Keratinocyte (primary cell): ENCODE measurements around the gene TXLNB. TPM values are rescaled to one million over a fixed set of nuclear protein-coding genes. Genes with fewer than 3 reads are reported as not detected.

Source experiments
- DNase-seq: peaks from one replicate; pipeline ENCODE4 v3.0.0-alpha.2; 2011; ENCODE audit warnings: low read depth, missing footprints, low spot score
- FAIRE-seq: peaks from 2 replicates; lab custom pipeline; 2011; peaks lifted over from hg19 to GRCh38; lab: Jason Lieb, UNC
- H2AFZ ChIP-seq: 2 replicates; pipeline ENCODE4 v1.6.0; 2012; ENCODE audit warnings: low read length, control low read depth, inconsistent platforms; ENCODE audit not compliant: control insufficient read depth
- H3K27ac ChIP-seq: 2 replicates; pipeline ENCODE4 v1.5.1; 2011; ENCODE audit warnings: low read length; ENCODE audit not compliant: control insufficient read depth, insufficient read depth
- H3K27me3 ChIP-seq: 3 replicates; pipeline ENCODE4 v1.6.0; 2011; ENCODE audit warnings: low read length; ENCODE audit not compliant: control insufficient read depth, insufficient read depth; ENCODE audit errors: extremely low read depth
- H3K36me3 ChIP-seq, 2 experiments: 2 replicates in 1 of 2; 3 replicates in 1 of 2; pipeline ENCODE4 v1.5.1; 2011; ENCODE audit warnings: low read length in 2 of 2, mild to moderate bottlenecking in 1 of 2; ENCODE audit not compliant: control insufficient read depth in 2 of 2, insufficient read depth in 2 of 2; ENCODE audit errors: extremely low read depth in 1 of 2
- H3K4me1 ChIP-seq: 3 replicates; pipeline ENCODE4 v1.5.1; 2011; ENCODE audit warnings: low read length; ENCODE audit not compliant: control insufficient read depth, insufficient read depth; ENCODE audit errors: extremely low read depth
- H3K4me2 ChIP-seq: 3 replicates; pipeline ENCODE4 v1.6.0; 2011; ENCODE audit warnings: low read depth, low read length; ENCODE audit not compliant: control insufficient read depth, insufficient read depth; ENCODE audit errors: extremely low read depth
- H3K4me3 ChIP-seq, 3 experiments: fragments of 200-600 bp in 1 of 3; sonication (generic) in 1 of 3; 2 replicates in 2 of 3; 3 replicates in 1 of 3; pipeline ENCODE4 v1.5.1; 2011 to 2016; ENCODE audit warnings: low read length in 3 of 3, mild to moderate bottlenecking in 3 of 3, control low read depth in 2 of 3, inconsistent platforms in 1 of 3, low read depth in 1 of 3, mixed read lengths in 1 of 3, mixed run types in 1 of 3, moderate library complexity in 1 of 3; ENCODE audit not compliant: control insufficient read depth in 2 of 3, insufficient read depth in 2 of 3; ENCODE audit errors: extremely low read depth in 1 of 3
- H3K79me2 ChIP-seq: 2 replicates; pipeline ENCODE4 v1.6.0; 2012; ENCODE audit warnings: low read length; ENCODE audit not compliant: control insufficient read depth, insufficient read depth
- H3K9ac ChIP-seq: 3 replicates; pipeline ENCODE4 v1.6.0; 2011; ENCODE audit warnings: low read length; ENCODE audit not compliant: control insufficient read depth, insufficient read depth; ENCODE audit errors: extremely low read depth
- H3K9me1 ChIP-seq: 3 replicates; pipeline ENCODE4 v1.6.0; 2011; ENCODE audit warnings: low read length; ENCODE audit not compliant: control insufficient read depth, insufficient read depth; ENCODE audit errors: extremely low read depth
- H3K9me3 ChIP-seq: 2 replicates; pipeline ENCODE4 v1.5.1; 2012; ENCODE audit warnings: low read depth, low read length; ENCODE audit not compliant: control insufficient read depth
- H4K20me1 ChIP-seq: 3 replicates; pipeline ENCODE4 v1.6.0; 2011; ENCODE audit warnings: low read length; ENCODE audit not compliant: control insufficient read depth, insufficient read depth; ENCODE audit errors: extremely low read depth
- EZH2 ChIP-seq: IDR thresholded peaks from one replicate; pipeline ENCODE4 v1.6.1; 2012; ENCODE audit warnings: inconsistent platforms, mild to moderate bottlenecking, low read length, moderate library complexity
- dilution Hi-C: fragments of 300-500 bp; cut with MboI; formaldehyde crosslinking; loops from one replicate; pipeline ENCODE4 v1.7.0; 2020; ENCODE audit warnings: low sequenced_read_pairs; ENCODE audit not compliant: extremely low pct_ligation_motif_present
- polyA plus RNA-seq, 5 experiments: library from polyadenylated mRNA; depleted of rRNA in 3 of 5; stranded (reverse) in 3 of 5; stranded (forward) in 1 of 5; unstranded in 1 of 5; fragments of >200 nt; gene quantifications; 1 replicate in 1 of 5; 2 replicates in 3 of 5; 3 replicates in 1 of 5; pipeline versions ENCODE4 v1.2.1 to v1.2.3, GENCODE V29; 2011 to 2012; ENCODE audit warnings: missing spikeins in 2 of 5, low read depth in 1 of 5, low replicate concordance in 1 of 5
- TF ChIP-seq, protein P1 (sequence below), 3 experiments: IDR thresholded peaks in 1 of 3; conservative IDR thresholded peaks in 1 of 3; optimal IDR thresholded peaks in 1 of 3; 2 replicates in 2 of 3; 3 replicates in 1 of 3; pipeline versions ENCODE3 to v1.5.1; 2011; ENCODE audit warnings: low read length in 3 of 3, mild to moderate bottlenecking in 3 of 3, moderate library complexity in 2 of 3, control low read depth in 1 of 3, inconsistent platforms in 1 of 3; ENCODE audit not compliant: insufficient read depth in 2 of 3; ENCODE audit errors: extremely low read depth in 1 of 3

The TXLNB gene
- polyA plus RNA-seq, 1 donor (not counting 4 experiments of a cell fraction or from before 2014, with no cell fraction given): 0.03 TPM

DNA sequence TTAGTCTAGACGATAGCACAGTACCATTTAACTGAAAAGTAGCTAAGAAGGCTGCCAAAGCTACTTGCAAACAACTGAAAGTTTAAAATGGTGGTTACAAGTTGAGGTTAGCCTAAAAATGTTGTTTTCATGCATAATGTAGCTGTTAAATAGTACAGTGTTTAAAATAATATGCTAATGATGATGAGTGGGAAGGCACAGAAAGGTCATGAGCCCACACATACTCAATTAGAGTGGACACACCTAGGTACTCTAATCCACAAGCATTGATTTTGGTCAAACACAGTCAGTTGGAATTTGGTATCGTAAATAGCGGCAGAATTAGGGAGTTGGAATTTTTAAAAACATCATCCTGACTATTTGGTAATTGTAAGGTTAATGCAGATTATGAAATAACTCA is 7.0 kb downstream of the TXLNB start:
- no peaks in the 10 kb centered on the region for H3K9me1 ChIP-seq
- no peak overlapping the region for H2AFZ ChIP-seq
- H3K9ac ChIP-seq: no peak overlapping the region
- no peaks in the 10 kb centered on the region for H3K9me3 ChIP-seq
- no peaks in the 10 kb centered on the region for H3K79me2 ChIP-seq
- FAIRE-seq (no peak), DNase-seq (no peak)
- no peaks in the 10 kb centered on the region for H4K20me1 ChIP-seq
- no peaks in the 10 kb centered on the region for H3K4me1 ChIP-seq
- H3K4me2 ChIP-seq: no peak overlapping the region
- dilution Hi-C loops: no loop called here
- H3K36me3 ChIP-seq: no peaks in the 10 kb centered on the region
- no peak overlapping the region for H3K4me3 ChIP-seq
- no peak overlapping the region for H3K27ac ChIP-seq
- H3K27me3 ChIP-seq: no peaks in the 10 kb centered on the region
- no peak for TF ChIP-seq EZH2
- TF ChIP-seq, protein P1, sequence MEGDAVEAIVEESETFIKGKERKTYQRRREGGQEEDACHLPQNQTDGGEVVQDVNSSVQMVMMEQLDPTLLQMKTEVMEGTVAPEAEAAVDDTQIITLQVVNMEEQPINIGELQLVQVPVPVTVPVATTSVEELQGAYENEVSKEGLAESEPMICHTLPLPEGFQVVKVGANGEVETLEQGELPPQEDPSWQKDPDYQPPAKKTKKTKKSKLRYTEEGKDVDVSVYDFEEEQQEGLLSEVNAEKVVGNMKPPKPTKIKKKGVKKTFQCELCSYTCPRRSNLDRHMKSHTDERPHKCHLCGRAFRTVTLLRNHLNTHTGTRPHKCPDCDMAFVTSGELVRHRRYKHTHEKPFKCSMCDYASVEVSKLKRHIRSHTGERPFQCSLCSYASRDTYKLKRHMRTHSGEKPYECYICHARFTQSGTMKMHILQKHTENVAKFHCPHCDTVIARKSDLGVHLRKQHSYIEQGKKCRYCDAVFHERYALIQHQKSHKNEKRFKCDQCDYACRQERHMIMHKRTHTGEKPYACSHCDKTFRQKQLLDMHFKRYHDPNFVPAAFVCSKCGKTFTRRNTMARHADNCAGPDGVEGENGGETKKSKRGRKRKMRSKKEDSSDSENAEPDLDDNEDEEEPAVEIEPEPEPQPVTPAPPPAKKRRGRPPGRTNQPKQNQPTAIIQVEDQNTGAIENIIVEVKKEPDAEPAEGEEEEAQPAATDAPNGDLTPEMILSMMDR (optimal IDR thresholded peaks at IDR 0.05 in 1 of 3, IDR thresholded peaks at IDR 0.05 in 1 of 3, conservative IDR thresholded peaks at IDR 0.05 in 1 of 3; ENCODE audit: extremely low read depth in 1 of 3, insufficient read depth in 2 of 3, low read length in 3 of 3): no peak

GRCh38 chr6:139282684-139283083 is 9.1 kb downstream of the TXLNB start:
- Histone ChIP-seq H3K36me3 (no peaks in the 10 kb centered on the region), H3K4me2 (no peak overlapping the region), H3K9ac (no peak overlapping the region), H3K9me1 (no peaks in the 10 kb centered on the region), H2AFZ (no peak overlapping the region), H4K20me1 (no peaks in the 10 kb centered on the region), H3K79me2 (no peaks in the 10 kb centered on the region), H3K4me1 (no peaks in the 10 kb centered on the region), H3K27me3 (no peaks in the 10 kb centered on the region), H3K4me3 (no peak overlapping the region), H3K27ac (no peak overlapping the region), H3K9me3 (no peaks in the 10 kb centered on the region)
- TF ChIP-seq EZH2: no peak
- TF ChIP-seq, protein P1 (optimal IDR thresholded peaks at IDR 0.05 in 1 of 3, IDR thresholded peaks at IDR 0.05 in 1 of 3, conservative IDR thresholded peaks at IDR 0.05 in 1 of 3; ENCODE audit: extremely low read depth in 1 of 3, insufficient read depth in 2 of 3, low read length in 3 of 3): no peak
- DNase-seq: no peak
- FAIRE-seq: peak; percentile 48
- dilution Hi-C loops: no loop called here
